AG04449 (cell line): Measurements from ENCODE around the gene CCDC38.

Source experiments
- CTCF ChIA-PET: fragments of 350-600 bp; formaldehyde crosslinking; extraction: SDS; loops from one replicate; lab custom pipeline; 2021; ENCODE audit warnings: antibody characterized with exemption; lab: Yijun Ruan, JAX
- POLR2A ChIA-PET: fragments of 400-600, 350-600 bp; formaldehyde crosslinking; extraction: SDS; loops from one replicate; lab custom pipeline; 2020; ENCODE audit warnings: antibody characterized with exemption, inconsistent platforms; lab: Yijun Ruan, JAX
- DNase-seq: peaks from one replicate; pipeline ENCODE4 v3.0.0-alpha.2; 2010; ENCODE audit warnings: low read depth, low spot score
- H3K4me3 ChIP-seq: 2 replicates; pipeline ENCODE4 v1.5.1; 2011; ENCODE audit warnings: low read depth, mild to moderate bottlenecking, control low read depth, low read length
- TF ChIP-seq, protein P1 (sequence below): IDR thresholded peaks from one replicate; pipeline ENCODE4 v1.5.1; 2011; ENCODE audit warnings: mild to moderate bottlenecking, moderate library complexity, low read length, control low read depth, inconsistent platforms; ENCODE audit not compliant: insufficient read depth; ENCODE audit errors: missing control alignments

Gene CCDC38

DNA sequence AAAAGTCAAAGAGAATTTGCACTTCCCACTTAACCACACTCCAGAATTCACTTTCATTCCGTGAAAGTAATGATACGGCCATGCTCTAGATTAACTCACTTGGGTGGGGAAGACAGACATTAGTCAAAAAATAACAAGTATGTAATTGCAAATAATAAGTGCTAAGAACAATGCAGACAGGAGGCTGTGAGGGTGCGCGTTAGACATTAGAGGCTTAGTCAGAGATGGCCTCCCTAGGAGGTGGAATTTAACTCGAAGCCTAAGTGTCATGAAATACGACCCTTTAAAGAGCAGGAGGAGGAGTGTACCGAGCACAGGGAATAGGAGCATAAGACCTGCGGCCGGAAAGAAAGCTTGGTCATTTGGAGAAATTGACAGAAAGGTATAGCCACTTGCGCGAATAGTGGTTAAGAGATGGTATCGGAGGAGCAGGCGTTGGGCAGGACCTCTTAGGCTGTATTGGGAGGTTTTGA is 83.0 kb downstream of the CCDC38 start:
- ChIA-PET POLR2A (interaction anchor here (0.8 kb wide), 1 partner anchor 10 kb away, joined by 3 read pairs; no protein-coding TSS in a partner anchor), CTCF (interaction anchor here (1.0 kb wide), 1 partner anchor 11 kb away, joined by 3 read pairs; no protein-coding TSS in a partner anchor)
- TF ChIP-seq, protein P1, sequence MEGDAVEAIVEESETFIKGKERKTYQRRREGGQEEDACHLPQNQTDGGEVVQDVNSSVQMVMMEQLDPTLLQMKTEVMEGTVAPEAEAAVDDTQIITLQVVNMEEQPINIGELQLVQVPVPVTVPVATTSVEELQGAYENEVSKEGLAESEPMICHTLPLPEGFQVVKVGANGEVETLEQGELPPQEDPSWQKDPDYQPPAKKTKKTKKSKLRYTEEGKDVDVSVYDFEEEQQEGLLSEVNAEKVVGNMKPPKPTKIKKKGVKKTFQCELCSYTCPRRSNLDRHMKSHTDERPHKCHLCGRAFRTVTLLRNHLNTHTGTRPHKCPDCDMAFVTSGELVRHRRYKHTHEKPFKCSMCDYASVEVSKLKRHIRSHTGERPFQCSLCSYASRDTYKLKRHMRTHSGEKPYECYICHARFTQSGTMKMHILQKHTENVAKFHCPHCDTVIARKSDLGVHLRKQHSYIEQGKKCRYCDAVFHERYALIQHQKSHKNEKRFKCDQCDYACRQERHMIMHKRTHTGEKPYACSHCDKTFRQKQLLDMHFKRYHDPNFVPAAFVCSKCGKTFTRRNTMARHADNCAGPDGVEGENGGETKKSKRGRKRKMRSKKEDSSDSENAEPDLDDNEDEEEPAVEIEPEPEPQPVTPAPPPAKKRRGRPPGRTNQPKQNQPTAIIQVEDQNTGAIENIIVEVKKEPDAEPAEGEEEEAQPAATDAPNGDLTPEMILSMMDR, result no peak
- H3K4me3 ChIP-seq, result peak overlapping the region; percentile 86
- no peak for DNase-seq

DNA sequence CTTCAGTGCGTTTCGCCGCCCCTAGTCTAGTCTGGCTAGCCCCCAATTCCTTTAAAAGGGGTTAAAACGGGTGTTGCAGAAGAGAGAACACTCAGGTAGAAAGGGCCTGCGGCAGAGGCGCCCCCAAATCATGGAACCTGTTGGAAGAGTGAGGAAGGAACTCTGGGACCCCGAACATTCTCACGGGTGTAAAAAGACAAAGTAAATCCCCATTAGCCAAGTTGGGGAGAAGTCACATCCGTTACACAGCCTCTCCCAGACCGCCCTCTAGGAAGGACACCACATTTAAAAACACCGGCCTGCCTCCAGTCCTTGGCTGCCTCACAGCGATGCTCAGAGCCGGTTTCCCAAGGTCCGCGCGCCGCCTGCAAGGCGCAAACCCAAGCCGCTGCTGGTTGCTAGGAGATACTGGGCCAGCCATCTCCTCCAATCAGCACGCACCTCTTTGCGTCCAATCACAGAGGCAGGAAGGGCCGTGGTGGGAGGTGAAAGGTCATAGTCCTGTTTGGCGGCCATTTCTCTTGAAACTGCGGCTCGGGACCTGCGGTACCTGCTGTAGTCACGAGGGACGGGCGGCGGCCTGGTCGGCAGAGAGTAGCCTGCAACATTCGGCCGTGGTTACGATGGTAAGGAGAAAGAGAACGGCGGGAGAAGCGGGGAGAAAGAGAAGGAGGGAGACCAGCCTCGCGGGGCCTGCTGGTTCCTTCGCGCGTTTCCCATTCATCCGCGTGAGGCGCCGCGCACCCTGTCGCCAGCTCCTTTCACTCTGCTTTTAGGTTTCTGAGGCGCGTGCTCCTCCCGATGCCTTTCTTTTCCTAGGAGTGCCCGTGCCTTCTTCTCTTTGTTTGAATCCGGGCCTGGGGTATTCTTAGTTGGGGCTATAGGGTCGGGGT is 83.7 kb downstream of the CCDC38 start, which contains the start of gene SNRPF:
TSS of gene SNRPF (plus strand) at position 502 of the 893 bp plus-strand sequence. CDS start at position 624, 122 bp downstream.
- peak; percentile 77 for DNase-seq
- TF ChIP-seq, protein P1, result no peak
- H3K4me3 ChIP-seq, result peak within 1 kb of the TSS; percentile 86
- ChIA-PET POLR2A (no interaction called here), CTCF (interaction anchor here (1.0 kb wide), 1 partner anchor 11 kb away, joined by 3 read pairs; no protein-coding TSS in a partner anchor)

DNA sequence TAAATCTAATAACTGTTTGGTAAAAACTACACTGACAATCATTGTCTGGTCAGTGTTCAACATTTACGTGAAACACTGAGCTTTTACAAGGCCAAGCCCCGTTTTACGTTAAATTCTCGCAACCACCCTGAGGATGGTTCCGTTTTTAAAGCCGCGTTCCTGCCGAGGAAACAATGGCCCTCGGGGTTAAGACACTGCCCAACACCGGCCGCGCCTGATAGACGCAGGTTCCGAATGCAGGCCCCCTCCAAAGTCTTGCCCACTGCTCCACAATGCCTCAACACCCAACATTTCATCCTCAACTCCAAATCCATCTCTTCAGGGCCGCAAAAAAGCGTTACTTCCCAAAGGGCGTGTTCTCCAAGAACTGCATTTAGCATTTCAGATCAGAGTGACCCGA is 84.6 kb downstream of the CCDC38 start:
- H3K4me3 ChIP-seq, result no peak overlapping the region
- no peak for DNase-seq
- CTCF ChIA-PET, result interaction anchor here (1.0 kb wide), 1 partner anchor 282 kb away, joined by 3 read pairs; no protein-coding TSS in a partner anchor
- TF ChIP-seq, protein P1, result no peak
- POLR2A ChIA-PET, result no interaction called here

DNA sequence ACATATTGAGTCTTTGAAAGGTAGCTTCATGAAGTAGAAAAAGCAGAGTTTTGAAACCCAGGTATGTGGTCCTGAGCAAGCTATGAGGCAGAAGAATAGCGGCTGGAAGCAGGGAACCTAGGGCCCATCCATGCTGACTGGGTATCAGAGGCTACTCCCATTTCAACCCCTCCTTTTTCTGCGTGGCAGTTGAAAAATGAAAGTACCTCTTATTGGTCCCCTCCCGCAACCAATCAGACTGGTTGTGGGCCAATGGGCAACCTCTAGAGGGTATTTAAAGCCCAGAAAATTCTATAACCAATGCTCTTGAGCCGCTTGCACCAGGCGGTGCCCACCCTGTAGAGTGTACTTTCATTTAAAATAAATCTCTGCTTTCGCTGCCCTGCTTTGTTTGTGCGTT is 85.3 kb downstream of the CCDC38 start:
- H3K4me3 ChIP-seq, result no peak overlapping the region
- DNase-seq, result no peak
- ChIA-PET POLR2A (no interaction called here), CTCF (interaction anchor here (0.6 to 1.0 kb wide), 2 partner anchors 37 to 282 kb away, joined by 3 to 4 read pairs; no protein-coding TSS in a partner anchor)
- TF ChIP-seq, protein P1, result no peak

DNA sequence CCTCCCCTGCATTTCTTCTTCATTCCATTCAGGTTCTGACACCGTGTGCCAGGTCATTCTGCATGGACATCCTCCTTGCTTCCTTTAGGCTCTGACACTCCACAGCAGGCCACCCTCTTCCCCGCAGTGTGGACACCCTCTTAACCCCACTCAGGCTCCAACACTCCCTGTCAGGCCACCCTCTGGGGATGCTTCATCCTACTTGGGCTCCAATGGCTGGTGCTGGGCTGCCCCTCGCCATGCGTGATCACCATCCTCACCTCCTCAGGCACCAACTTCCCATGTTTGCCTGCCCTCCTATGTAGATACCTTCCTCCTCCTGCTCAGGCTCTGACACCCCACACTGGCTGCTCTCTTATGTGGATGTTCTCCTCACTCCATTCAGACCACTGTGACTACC is 90.3 kb downstream of the CCDC38 start:
- CTCF ChIA-PET, result interaction anchor here (1.3 to 1.4 kb wide), 2 partner anchors 18 to 269 kb away, joined by 4 read pairs; no protein-coding TSS in a partner anchor
- H3K4me3 ChIP-seq, result no peak overlapping the region
- POLR2A ChIA-PET, result no interaction called here
- TF ChIP-seq, protein P1, result no peak
- DNase-seq, result no peak

DNA sequence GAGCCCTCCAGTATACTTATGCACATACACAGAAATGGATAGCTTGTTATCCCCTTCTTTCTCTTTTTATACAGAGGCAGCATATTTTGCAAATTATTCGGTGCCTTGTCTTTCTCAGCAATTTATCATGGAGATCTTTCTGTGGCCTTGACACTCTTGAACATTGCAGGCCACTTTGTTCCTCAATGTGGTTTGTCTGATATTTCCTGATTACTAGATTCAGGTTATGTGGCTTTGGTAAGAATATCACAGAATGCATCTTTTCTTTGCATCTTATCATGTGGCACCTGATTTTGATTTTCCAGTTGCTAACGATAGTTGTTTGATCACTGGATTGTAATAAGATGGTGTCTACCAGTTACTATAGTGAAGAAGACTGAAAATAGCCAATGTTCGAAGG is 90.8 kb downstream of the CCDC38 start:
- H3K4me3 ChIP-seq, result no peak overlapping the region
- CTCF ChIA-PET, result interaction anchor here (0.6 to 1.3 kb wide), 2 partner anchors 59 to 268 kb away, joined by 3 to 4 read pairs; no protein-coding TSS in a partner anchor
- POLR2A ChIA-PET, result no interaction called here
- TF ChIP-seq, protein P1, result no peak
- no peak for DNase-seq
